OCI-LY7 (cell line): ENCODE data around the gene C16orf96. TPM values are rescaled to one million over a fixed set of nuclear protein-coding genes. Genes with fewer than 3 reads are reported as not detected.

ENCODE experiments used
- BruUV-seq: library from RNA; stranded (reverse); fragments of 400-500 nt; replicated peaks from 2 replicates; lab custom pipeline; 2021; lab: Mats Ljungman, UMichigan
- CTCF ChIA-PET: fragments of 300-600 bp; sonication (Branson Sonifier 250); formaldehyde crosslinking; loops from one replicate; lab custom pipeline; 2022; ENCODE audit warnings: antibody characterized with exemption; ENCODE audit not compliant: unreplicated experiment; lab: Charles Lee
- POLR2A ChIA-PET: fragments of 300-600 bp; sonication (Branson Sonifier 250); formaldehyde crosslinking; loops from one replicate; lab custom pipeline; 2022; ENCODE audit warnings: antibody characterized with exemption; lab: Charles Lee
- DNase-seq: peaks from one replicate; pipeline ENCODE4 v3.0.0-alpha.2; 2015; ENCODE audit warnings: low spot score
- H2AFZ ChIP-seq: fragments of 200-600 bp; sonication (generic), shearing (Covaris generic); 2 replicates; pipeline ENCODE4 v1.6.1; 2014; ENCODE audit warnings: mild to moderate bottlenecking, antibody characterized with exemption, low read length, moderate library complexity
- H3K27ac ChIP-seq: fragments of 200-600 bp; sonication (generic); 2 replicates; pipeline ENCODE4 v1.5.1; 2014; ENCODE audit warnings: mixed run types, low read depth, mild to moderate bottlenecking, moderate library complexity, low read length, inconsistent platforms; ENCODE audit not compliant: poor library complexity, severe bottlenecking
- H3K36me3 ChIP-seq: fragments of 200-600 bp; sonication (generic); 2 replicates; pipeline ENCODE4 v1.6.1; 2014; ENCODE audit warnings: mild to moderate bottlenecking, antibody characterized with exemption, low read length, moderate library complexity, mixed read lengths; ENCODE audit not compliant: insufficient read depth
- H3K4me1 ChIP-seq: fragments of 200-600 bp; sonication (generic); 2 replicates; pipeline ENCODE4 v1.5.1; 2014; ENCODE audit warnings: mild to moderate bottlenecking, low read length; ENCODE audit not compliant: insufficient read depth, poor library complexity, severe bottlenecking
- H3K4me2 ChIP-seq: fragments of 200-600 bp; sonication (generic); 2 replicates; pipeline ENCODE4 v1.6.1; 2014; ENCODE audit warnings: mild to moderate bottlenecking, low read length
- H3K4me3 ChIP-seq: fragments of 200-600 bp; sonication (generic); 2 replicates; pipeline ENCODE4 v1.5.1; 2014; ENCODE audit warnings: mild to moderate bottlenecking, low read depth, low read length; ENCODE audit not compliant: poor library complexity, severe bottlenecking
- H3K79me2 ChIP-seq: fragments of 200-600 bp; sonication (generic); 2 replicates; pipeline ENCODE4 v1.6.1; 2016; ENCODE audit warnings: low read depth, mild to moderate bottlenecking, low read length, moderate library complexity, mixed read lengths; ENCODE audit not compliant: insufficient read depth
- H3K9me2 ChIP-seq: fragments of 200-600 bp; sonication (generic); 2 replicates; pipeline ENCODE4 v1.6.1; 2016; ENCODE audit warnings: mild to moderate bottlenecking, low read length, mixed read lengths; ENCODE audit not compliant: insufficient read depth
- H3K9me3 ChIP-seq: fragments of 200-600 bp; sonication (generic); 2 replicates; pipeline ENCODE4 v1.6.1; 2014; ENCODE audit warnings: mild to moderate bottlenecking, mixed run types, low read length, mixed read lengths
- H4K20me1 ChIP-seq: fragments of 200-600 bp; sonication (generic); 2 replicates; pipeline ENCODE4 v1.6.1; 2014; ENCODE audit warnings: mild to moderate bottlenecking, antibody characterized with exemption, low read length, moderate library complexity, mixed read lengths; ENCODE audit not compliant: insufficient read depth
- EZH2phosphoT487 ChIP-seq: fragments of 200-600 bp; sonication (generic); IDR thresholded peaks from 2 replicates; pipeline ENCODE4 v1.6.1; 2018; ENCODE audit warnings: low read depth, borderline replicate concordance, mild to moderate bottlenecking, mixed run types, antibody characterized with exemption, low read length, moderate library complexity, mixed read lengths
- intact Hi-C: fragments of 100-400 bp; cut with micrococcal nuclease; formaldehyde crosslinking; loops from one replicate; pipeline ENCODE4 v1.10.0; 2022; ENCODE audit not compliant: unreplicated experiment
- total RNA-seq, 2 experiments: library from RNA; depleted of rRNA in 1 of 2; stranded (reverse); fragments of >200 nt in 1 of 2; shearing (Covaris generic) in 1 of 2; gene quantifications; 2 replicates each; pipeline ENCODE4 v1.2.3, GENCODE V29; 2014 to 2022
- TF ChIP-seq, protein P1 (sequence below): fragments of 200-600 bp; sonication (generic); conservative IDR thresholded peaks from 2 replicates; pipeline ENCODE4 v1.5.1; 2014; ENCODE audit warnings: mild to moderate bottlenecking, antibody characterized with exemption, low read length, moderate library complexity, mixed read lengths

The C16orf96 gene
- total RNA-seq, 2 experiments from 2014 or later: 0.13 to 0.27 TPM

DNA sequence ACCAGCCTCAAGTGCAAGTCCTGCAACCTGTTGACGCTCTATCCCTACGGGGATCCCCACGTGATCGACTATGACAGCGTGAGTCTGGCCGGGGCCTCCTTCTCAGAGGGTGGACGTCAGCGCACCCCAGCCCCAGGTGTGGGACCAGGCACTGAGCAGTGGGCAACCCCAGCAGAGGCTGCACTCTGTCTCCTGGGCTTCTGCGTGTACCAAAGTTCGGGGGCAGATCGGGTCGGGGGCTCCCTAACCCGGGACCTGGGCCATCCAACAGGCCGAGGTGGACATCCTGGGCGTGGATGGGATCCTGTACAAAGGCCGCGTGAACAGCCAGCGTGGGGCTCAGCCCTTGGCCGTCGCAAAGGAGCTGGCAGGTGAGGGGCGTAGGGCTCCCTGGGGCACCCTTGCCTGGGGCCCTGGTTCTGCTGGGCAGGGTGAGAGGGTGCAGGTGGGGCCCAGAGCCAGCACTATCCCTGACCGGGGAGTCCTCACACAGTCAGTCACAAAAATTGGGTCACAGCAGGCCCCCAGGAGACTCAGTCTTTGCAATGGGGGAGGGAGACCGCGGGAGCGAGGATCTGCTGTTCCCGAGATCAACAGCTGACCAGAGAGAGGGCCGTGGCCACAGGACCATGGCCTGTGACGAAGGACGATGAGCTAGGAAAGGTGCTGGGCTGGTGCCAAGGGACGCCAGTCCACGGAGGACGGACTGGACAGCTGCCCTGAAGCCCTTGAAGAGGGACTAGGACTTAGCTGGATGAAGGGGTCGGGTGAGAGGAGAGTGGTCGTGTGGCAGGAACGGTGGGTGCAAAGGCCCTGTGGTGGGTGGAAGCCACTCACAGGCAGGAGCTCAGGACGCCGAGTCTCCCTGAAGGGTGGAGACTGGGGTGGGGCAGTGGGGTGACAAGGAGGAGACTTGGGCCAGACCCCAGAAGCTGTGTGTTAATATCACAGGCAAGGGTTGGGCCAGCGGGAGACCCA lies 38.6 kb downstream of the C16orf96 start:
- H3K4me1 ChIP-seq: no peaks in the 10 kb centered on the region
- no peaks in the 10 kb centered on the region for H4K20me1 ChIP-seq
- intact Hi-C loops: no loop called here
- H3K27ac ChIP-seq: no peak overlapping the region
- H3K9me2 ChIP-seq: no peaks in the 10 kb centered on the region
- no peak for TF ChIP-seq EZH2phosphoT487
- TF ChIP-seq, protein P1, sequence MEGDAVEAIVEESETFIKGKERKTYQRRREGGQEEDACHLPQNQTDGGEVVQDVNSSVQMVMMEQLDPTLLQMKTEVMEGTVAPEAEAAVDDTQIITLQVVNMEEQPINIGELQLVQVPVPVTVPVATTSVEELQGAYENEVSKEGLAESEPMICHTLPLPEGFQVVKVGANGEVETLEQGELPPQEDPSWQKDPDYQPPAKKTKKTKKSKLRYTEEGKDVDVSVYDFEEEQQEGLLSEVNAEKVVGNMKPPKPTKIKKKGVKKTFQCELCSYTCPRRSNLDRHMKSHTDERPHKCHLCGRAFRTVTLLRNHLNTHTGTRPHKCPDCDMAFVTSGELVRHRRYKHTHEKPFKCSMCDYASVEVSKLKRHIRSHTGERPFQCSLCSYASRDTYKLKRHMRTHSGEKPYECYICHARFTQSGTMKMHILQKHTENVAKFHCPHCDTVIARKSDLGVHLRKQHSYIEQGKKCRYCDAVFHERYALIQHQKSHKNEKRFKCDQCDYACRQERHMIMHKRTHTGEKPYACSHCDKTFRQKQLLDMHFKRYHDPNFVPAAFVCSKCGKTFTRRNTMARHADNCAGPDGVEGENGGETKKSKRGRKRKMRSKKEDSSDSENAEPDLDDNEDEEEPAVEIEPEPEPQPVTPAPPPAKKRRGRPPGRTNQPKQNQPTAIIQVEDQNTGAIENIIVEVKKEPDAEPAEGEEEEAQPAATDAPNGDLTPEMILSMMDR: no peak
- no peaks in the 10 kb centered on the region for H3K9me3 ChIP-seq
- H3K36me3 ChIP-seq: no peaks in the 10 kb centered on the region
- H3K79me2 ChIP-seq: no peaks in the 10 kb centered on the region
- H3K4me3 ChIP-seq: no peak overlapping the region
- ChIA-PET CTCF (no interaction called here), POLR2A (no interaction called here)
- H2AFZ ChIP-seq: no peak overlapping the region
- H3K4me2 ChIP-seq: no peak overlapping the region
- DNase-seq: no peak
- no TSS peak for BruUV-seq

DNA sequence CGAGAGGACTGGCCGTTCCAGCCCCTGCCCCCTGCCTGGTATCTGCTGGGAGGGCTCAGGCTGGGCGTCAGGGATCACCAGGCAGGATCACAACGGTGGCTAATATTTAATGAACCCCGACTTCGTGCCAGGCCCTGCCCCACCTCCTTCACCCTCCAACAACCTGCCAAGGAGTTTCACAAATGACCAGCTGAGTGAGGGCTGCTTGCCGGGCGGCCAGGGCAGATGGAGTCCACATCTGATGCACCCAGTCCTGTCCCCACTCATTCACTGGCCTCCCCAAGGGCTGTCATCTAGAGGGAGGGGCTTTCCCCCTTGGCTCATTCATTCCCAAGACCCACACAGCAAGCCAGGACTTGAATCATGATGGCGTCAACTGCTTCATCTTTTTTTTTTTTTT lies 41.0 kb downstream of the C16orf96 start:
- CTCF ChIA-PET: no interaction called here
- H3K36me3 ChIP-seq: no peaks in the 10 kb centered on the region
- no peak overlapping the region for H3K4me2 ChIP-seq
- H3K4me1 ChIP-seq: no peaks in the 10 kb centered on the region
- H3K4me3 ChIP-seq: no peak overlapping the region
- POLR2A ChIA-PET: no interaction called here
- intact Hi-C loops: no loop called here
- H4K20me1 ChIP-seq: no peaks in the 10 kb centered on the region
- H3K9me3 ChIP-seq: no peaks in the 10 kb centered on the region
- no TSS peak for BruUV-seq
- no peaks in the 10 kb centered on the region for H3K79me2 ChIP-seq
- H3K9me2 ChIP-seq: no peaks in the 10 kb centered on the region
- no peak for DNase-seq
- TF ChIP-seq, protein P1: no peak
- no peak for TF ChIP-seq EZH2phosphoT487
- no peak overlapping the region for H3K27ac ChIP-seq
- H2AFZ ChIP-seq: no peak overlapping the region

DNA sequence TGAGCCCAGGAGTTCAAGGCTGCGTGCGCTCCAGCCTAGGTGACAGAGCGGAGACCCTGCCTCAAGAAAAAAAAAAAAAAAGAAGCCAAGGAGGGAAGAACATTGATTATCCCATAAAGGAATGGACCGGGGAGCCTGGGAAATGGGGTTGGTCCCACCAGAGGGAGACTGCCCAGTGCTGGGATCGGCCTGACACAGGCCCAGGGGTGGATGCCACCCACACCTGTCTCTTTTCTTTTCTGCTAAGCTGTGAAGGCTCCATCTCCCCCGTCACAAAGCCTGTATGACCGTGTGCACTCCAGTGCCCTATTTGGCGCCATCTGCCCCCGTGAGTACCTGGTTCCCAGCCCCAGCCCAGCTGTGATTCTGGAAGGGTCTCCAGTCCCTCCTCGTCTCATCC lies 42.9 kb downstream of the C16orf96 start:
- TF ChIP-seq, protein P1: no peak
- no peak for TF ChIP-seq EZH2phosphoT487
- Histone ChIP-seq H3K36me3 (no peaks in the 10 kb centered on the region), H3K79me2 (no peaks in the 10 kb centered on the region), H4K20me1 (no peaks in the 10 kb centered on the region), H3K9me3 (no peaks in the 10 kb centered on the region), H3K4me1 (no peaks in the 10 kb centered on the region), H3K4me3 (no peak overlapping the region), H2AFZ (no peak overlapping the region), H3K4me2 (no peak overlapping the region), H3K27ac (no peak overlapping the region), H3K9me2 (no peaks in the 10 kb centered on the region)
- ChIA-PET CTCF (no interaction called here), POLR2A (no interaction called here)
- BruUV-seq: no TSS peak
- intact Hi-C loops: no loop called here
- no peak for DNase-seq
